Activated CD4-positive, CD25-positive, alpha-beta regulatory T cell treated with anti-CD3 and anti-CD28 coated beads, Interleukin-2, amount 50 U/mL, for 72 hours (primary cell): ENCODE data around the gene IP6K1.
"Not testable (repeated sequence)": the region's sequence is repeated elsewhere in the genome, so short reads cannot be mapped to it uniquely, and the experiment has no call there.

Experiments used
- DNase-seq: peaks from one replicate; pipeline ENCODE4 v3.0.0; 2021

The IP6K1 gene

DNA sequence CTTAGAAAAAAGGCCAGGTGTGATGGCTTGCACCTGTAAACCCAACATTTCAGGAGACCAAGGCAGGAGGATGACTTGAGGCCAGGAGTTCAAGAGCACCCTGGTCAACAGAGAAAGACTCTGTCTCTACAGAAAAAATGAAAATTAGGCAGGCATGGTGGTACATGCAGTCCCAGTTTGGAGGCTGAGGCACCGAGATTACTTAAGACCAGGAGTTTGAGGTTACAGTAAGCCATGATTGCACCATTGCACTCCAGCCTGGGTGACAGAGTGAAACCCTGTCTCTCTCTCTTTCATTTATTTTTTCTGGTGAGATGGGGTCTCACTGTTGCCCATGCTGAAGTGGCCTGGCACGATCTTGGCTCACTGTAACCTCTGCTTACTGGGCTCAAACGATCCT is 24.7 kb downstream of the IP6K1 start:
- no peak for DNase-seq

DNA sequence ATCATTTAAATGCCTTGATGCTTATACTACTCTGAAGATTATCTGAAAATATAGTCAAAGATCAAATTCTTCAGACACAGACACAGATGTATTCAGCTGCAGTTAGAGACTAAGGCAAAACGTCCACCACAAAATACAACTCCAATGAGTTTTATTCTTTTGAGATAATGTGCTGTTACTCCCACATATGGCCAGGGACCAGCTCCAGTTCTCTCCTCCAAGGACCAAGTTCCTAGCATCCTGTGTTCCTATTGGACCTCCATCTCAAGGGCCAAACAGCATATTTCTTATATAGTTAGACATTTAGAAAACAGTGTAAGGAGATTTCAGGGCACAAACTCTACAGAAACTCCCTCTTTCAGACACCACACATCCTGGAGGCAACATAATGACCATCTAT is 27.1 kb downstream of the IP6K1 start:
- DNase-seq: no peak

DNA sequence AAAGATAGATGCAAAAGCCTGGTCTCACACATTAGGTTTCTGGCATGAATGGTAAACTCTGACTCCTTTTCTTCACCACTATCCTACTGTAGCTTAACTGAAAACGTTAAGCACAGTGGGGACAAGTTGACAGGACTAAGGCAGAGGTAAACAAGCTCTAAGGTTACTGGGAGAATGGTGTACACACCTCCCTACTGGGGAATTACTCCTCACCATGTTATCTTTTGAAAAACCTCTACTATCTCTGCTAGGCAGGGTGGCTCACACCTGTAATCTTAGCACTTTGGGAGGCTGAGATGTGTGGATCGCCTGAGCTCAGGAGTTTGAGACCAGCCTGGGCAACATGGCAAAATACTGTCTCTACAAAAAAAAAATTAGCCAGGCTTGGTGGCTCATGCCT is 29.1 kb downstream of the IP6K1 start:
- no peak for DNase-seq

DNA sequence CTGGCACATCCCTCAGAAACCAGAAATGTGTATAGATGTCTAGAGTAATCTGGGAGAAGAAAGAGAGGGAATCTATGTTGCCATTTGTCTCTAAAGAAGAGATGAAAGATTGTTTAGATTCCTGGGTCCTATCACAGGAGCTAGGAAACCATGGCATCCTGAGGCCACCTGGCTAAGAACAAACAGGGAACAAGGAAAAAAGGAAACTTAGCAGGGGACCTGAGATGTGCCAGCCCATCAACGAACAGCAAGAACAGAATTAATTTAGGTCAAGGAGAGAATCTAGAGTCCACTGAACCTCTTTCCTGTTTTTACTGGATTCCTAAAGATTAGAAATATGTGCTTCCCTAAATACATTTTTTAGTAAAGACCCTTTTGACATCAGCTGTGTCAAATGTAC is 30.3 kb downstream of the IP6K1 start:
- DNase-seq: no peak

- DNase-seq: no peak
These were observed 31.8 kb downstream of the IP6K1 start for GRCh38 chr3:49754536-49754935.

GRCh38 chr3:49751501-49751900 is 34.8 kb downstream of the IP6K1 start:
- no peak for DNase-seq

DNA sequence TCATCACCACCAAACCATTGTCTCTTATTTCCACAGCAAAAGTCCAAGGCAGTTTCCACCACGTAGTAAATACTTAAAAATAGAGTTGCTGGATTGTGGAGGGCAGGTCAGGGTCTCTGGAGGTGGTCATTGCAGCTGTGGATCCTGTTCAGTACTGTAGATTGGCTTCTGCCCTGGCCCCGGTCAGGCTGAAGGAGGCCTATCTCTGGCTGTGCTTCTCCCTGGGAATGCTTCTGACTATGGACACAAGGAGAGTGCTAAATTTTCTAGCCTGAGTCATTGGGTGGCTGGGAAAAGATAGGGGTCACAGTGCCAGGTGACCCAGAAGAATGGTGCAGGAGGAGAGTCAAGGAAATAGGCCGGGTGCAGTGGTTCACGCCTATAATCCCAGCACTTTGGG is 36.3 kb downstream of the IP6K1 start:
- DNase-seq: no peak

DNA sequence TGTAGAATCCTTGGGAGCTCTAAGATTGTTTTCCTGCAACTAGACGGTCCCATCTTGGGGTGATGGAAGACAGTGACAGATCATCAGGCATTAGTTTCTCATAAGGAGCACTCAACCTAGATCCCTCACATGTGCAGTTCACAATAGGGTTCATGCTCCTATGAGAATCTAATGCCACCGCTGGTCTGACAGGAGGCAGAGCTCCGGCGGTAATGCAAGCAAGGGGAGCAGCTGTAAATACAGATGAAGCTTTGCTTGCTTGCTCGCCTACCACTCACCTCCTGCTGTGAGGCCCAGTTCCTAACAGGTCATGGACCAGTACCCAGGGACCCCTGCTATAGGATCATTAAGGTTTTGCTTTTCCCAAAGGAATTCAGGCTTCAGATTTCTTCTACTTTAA is 37.5 kb downstream of the IP6K1 start:
- DNase-seq: not testable (repeated sequence)

GRCh38 chr3:49747792-49748480 is 38.4 kb downstream of the IP6K1 start:
- DNase-seq: no peak

DNA sequence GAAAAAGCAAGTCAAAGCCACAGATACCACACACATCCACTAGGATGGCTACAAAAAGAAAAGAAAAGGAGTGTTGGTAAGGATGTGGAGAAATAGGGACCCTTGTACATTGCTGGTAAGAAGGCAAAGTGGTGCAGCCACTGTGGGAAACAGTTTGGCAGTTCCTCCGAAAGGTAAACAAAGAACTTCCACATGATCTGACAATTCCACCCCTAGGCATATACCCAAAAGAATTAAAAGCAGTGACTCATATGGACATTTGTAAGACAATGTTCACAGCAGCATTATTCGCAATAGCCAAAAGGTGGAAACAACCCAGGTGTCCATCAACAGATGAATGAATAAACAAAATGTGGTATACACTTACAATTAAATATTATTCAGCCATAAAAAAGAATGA is 40.4 kb downstream of the IP6K1 start:
- DNase-seq: no peak

GRCh38 chr3:49740427-49740826 is 45.9 kb downstream of the IP6K1 start:
- DNase-seq: no peak

DNA sequence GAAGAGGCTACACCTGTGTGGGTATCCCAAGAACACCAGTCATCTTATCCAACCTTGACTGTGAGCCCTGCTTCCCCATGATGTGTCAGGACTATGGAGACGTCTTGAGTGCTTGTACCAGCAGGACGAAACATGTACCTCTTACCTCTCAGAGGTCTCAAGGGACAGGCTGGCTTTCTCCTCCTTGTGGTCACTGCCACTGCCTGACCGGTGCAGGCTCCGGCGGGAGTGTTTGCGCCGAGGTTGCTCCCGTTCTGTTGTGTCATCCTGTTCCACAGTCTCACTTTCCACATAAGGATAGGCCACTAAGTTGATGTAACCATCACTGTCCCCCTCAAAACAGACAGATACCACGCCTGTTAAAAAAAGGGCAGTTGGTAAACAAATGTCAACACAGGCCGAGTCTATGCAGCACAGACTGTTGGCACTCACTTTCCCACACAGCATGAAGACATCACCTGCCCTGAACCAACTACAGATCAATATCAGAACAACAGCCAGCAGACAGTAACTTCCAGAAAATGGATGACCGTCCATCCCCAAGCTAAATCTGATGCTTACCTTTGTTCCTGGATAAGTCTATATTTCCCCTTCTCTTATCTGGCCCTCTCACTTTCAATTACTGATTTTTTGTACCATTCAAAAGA is 48.2 kb downstream of the IP6K1 start:
- no peak for DNase-seq

DNA sequence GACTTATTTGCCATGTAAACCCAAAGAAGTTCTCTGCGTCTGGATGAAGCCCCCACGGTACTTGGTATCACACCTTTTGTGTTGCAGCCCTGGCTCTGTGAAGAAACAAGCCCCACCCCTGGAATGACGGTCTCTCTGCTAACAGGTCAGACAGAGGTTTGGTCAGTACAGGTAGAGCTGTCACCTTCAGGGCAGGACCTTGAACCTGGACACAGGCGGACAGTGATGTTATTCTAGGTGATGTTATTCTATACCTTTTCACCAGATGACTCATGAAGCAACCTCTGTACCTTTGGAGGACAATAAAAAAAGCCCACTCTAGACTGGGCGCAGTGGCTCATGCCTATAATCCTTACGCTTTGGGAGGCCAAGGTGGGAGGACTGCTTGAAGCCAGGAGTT is 51.6 kb downstream of the IP6K1 start:
- DNase-seq: no peak

- no peak for DNase-seq
These were observed 52.8 kb downstream of the IP6K1 start for GRCh38 chr3:49733551-49733950.

DNA sequence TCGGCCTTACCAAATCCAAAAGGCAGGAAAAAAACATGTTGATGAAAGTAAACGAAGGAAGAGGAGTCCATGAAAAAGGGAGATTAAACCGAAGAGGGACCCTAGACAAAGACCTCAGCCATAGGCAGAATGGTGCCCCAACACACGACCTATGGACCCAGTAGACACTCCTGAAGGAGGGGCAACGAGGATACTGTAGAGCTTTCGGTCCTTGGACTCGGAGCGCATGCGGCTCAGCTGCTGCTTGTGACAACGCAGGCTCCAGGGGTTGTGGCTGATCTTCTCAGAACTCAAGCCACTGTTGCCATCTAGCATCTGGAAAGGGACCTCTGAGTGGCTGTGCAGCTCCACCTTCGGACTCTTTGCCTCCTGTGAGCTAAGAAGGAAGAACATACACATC is 53.7 kb downstream of the IP6K1 start:
- DNase-seq: no peak

DNA sequence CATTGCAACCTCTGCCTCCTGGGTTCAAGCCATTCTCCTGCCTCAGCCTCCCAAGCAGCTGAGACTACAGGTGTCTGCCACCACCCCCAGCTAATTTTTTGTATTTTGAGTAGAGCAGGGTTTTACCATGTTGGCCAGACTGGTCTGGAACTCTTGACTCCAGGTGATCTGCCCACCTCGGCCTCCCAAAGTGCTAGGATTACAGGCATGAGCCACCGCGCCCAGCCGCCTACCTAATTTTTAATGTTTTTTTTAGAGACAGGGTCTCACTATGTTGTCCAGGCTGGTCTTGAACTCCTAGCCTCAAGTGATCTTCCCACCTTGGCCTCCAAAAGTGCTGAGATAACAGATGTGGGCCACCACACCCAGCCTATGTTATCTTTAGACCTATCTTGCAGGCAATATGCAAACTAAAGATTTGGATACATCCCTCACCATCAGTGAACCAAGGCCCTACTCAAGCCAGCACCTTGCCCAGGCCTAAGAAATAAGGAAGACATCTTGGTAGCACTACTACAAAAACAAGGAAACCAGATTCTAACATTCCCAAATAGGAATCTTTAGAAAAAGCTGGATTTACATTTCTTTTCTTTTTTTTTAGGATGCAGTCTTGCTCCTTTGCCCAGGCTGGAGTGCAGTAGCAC is 56.3 kb downstream of the IP6K1 start:
- no peak for DNase-seq

DNA sequence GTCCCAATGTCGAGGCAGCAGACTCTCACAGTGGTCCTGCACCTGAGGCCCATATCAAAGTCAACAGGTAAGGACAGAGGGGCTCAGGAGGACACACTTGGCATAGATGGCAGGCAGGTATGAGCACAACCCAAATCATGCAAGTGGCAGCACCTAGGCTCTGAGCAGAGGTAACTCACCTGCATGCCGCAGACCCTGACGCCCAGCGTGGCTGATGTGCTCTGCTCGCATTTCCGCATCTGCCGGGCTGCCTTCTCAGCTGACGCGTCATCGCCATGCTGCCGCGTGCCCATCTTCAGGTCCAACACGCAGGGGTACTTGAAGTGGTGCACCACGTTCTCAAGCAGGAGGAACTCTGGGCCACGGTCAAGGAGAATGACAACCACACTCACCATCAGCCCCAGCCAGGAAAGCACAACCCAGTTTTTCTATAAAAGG is 58.4 kb downstream of the IP6K1 start:
- no peak for DNase-seq

DNA sequence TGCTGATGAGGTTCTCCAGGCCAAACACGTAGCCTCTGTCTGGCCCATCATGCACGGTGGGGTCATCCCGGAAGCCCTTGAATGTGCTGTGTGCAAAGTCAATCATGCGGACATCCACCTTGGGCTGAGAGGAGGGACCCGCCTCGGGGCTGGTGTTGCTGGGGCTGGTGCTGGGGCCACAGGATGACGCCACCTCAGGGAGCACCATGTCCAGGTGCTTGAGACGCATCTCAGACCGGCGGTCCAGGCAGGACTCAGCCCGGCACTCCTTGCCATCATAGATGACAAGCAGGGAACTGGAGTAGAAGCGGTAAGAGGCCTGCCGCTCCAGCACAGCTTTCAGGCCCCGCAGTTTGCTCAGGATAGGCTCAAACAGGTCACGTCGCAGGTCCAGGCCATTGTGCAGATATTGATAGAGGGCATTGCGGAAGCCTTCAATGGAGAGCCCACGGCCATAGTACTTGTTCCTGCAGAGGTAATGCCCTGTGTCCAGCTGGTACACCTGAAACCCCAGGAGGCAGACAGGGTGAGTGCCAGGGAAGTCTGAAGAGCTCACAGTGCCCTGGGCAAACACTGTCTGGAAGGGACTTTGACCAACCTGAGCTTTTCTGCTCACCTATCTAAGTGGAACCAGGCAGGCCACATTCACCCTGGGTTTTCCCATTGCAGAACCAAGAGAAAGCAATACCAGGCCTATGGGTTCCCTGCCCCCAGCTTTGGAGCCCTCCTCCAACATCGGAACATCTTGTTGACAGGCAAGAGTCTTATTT is 59.0 kb downstream of the IP6K1 start:
- no peak for DNase-seq

DNA sequence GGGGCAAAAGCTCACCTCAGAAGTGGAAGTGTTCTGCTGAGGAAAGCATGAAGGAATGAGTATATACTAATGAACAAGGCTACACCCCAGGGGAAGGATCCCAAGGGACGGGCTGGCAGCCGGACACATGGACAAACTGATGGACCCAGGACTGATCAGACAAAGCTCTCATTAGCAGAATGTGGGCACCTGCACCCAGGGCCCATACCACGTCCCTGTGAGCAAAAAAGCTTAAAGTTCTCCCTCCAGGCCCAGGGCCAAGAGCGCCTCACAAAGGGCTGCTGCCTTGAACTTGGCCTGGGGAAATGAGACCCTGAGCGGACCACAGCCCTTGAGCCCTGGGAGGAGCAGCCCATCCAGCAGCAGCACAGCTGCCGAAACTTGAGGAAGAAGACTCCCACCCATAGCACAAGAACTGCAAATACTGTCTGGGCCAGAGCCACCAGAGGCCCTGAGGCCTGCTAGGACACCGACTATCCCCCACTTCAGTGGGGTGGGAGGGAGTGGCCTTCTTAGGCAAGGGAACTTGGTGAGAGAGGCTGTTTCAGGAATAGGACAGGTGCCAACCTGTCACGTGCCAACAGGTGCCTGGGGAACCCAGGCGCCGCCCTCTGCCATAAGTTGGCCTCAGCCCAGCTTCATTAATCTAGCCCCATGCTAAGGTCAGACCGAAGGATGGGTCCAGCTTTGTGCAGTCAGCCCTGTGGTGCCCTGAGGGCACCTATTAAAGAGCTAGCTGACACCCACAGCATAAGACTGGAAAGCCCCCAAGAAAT is 60.2 kb downstream of the IP6K1 start:
- DNase-seq: no peak

DNA sequence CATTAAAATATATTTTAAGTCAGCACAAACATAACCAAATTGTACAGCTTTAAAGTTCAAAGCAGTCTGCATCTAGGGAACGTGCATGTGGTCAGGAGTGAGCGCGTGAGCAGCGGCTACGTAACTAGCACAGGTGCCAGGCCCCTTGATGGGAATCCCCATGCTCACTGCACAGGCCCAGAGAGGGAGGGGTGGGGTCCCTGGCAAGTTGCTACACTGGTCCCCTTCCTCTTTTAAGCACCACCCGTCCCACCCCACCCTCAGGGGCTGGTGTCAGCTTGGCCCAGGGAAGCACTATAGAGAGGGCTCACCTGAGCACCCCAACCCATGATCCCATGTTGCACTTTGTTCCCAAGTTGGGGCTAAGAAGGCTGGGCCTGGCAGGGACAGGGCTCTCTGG is 61.8 kb downstream of the IP6K1 start:
- DNase-seq: peak; percentile 45

DNA sequence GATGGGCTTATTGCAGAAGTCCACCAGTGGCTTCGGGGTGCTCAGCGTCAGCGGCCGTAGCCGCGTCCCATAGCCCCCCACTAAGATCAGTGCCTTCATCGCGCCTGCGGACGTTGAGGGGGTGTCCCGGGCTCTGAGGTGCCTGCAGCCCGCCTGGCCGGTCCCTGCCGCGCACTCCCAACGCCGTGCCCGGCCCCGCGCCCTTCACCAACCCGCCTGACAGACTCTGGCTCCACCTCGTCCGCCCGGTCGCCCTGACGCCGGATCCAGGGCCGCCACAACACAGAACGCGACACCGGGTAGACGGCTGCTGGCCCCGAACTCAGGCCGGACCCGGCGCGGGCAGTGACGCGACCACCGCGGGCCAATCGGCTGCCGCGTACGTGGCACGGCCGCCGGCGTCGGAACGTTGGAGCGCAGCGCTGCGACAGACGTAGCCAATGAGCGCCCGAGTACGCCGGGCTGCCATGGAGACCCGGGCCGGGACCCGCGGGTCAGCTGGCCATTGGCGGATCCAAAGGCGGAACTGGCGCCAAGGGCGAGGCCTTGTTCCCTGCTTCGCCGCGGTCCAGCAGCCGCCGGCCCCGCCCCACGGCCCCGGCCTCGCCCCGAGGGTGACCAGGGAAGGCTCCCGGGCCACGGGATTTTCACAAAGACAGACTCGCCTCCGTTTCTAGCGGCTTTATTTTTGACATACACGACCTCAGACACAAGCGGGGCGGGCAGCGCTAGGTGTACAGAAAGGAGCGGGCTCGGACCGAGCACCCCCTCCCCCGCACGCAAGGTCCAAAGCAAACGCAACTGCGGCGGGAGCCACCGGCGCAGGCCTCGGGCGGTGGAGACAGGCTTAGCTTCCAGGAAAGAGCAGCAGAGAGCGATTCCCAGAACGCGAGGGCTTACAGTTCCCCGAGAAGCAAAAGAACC is 62.5 kb downstream of the IP6K1 start, which contains the start of gene GMPPB:
Gene GMPPB, minus strand, starts transcription at position 324 of the 924 bp plus-strand sequence. Its CDS starts 225 bp downstream, at position 99.
- peak; percentile 95 for DNase-seq

DNA sequence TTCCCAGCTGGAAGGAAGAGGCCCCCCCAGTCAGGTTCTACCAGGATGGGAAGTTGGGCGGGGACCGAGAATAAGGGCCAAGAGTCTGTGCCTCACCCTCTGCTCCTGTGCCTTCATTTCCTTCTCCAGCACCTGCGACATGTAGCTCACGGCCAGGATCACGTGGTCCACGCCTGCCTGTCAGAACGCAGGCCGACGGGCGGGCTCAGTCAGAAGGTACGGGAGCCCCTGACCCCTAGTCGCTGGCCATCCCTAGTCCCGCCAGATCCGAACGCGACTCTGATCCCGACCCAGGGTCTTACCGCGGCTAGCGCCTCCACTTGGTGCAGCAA is 63.1 kb downstream of the IP6K1 start:
- DNase-seq: peak; percentile 72
